Measurements from ENCODE around the gene WASHC2A. TPM values are rescaled to one million over a fixed set of nuclear protein-coding genes. Genes with fewer than 3 reads are reported as not detected.
A peak's percentile ranks its signal among the peaks of the same experiment; 100 is the strongest.
"Not testable (repeated sequence)": the region's sequence is repeated elsewhere in the genome, so short reads cannot be mapped to it uniquely, and the experiment has no call there.

The WASHC2A gene
- total and polyA plus RNA-seq, 7 donors: 19.8 to 40.9 (median 30.6) TPM

- H3K36me3 ChIP-seq; DNase-seq; H3K9me3 ChIP-seq; H3K4me3 ChIP-seq; H3K27ac ChIP-seq; H3K27me3 ChIP-seq; H3K4me1 ChIP-seq; intact Hi-C loops (cut with DNase I): not testable (repeated sequence)
- WGBS, 2 donors: 61 to 65% methylated on average over 6 of the region's 6 CpGs
Measured at GRCh38 chr10:50052778-50053376, 14.9 kb upstream of the WASHC2A start.

DNA sequence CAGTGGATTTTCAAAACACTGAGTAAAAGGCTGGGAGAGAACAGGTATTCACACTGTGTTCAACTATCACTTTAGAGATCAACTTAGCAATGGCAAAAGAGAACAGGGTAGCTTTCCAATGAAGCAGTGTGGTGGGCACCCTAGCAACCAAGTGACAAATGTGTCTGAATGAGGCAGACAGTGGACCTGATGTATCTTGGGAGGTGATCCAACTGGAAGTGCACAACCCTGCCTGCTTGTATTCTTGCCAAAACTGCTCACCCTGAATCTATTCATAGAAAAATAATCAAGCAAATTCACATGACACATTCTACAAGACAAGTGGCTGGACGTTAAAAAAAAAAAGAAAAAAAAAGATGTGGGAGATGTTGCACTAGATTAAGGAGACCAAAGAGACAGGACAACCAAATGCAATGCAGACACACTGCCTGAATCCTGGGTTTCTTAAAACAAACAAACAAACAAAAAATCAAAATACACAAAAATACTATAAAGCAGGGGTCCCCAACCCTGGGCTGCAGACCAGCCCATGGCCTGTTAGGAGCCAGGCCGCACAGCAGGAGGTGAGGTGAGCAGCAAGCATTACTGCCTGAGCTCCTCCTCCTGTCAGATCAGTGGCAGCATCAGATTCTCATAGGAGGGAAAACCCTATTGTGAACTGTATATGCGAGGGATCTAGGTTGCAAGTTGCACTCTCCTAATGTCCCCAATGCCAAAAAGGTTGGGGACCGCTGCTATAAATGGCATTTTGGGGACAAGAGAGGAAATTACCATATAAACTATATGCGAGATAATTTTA lies 12.1 kb upstream of the WASHC2A start:
- H3K27ac ChIP-seq; intact Hi-C loops (cut with DNase I); H3K4me3 ChIP-seq; H3K36me3 ChIP-seq; DNase-seq; H3K9me3 ChIP-seq; H3K27me3 ChIP-seq; H3K4me1 ChIP-seq: not testable (repeated sequence)
- WGBS, 2 donors: 61 to 80% methylated on average over 5 of the region's 5 CpGs

GRCh38 chr10:50056654-50057053 lies 11.1 kb upstream of the WASHC2A start:
- H3K4me3 ChIP-seq; DNase-seq; H3K36me3 ChIP-seq; H3K4me1 ChIP-seq; H3K27ac ChIP-seq; H3K9me3 ChIP-seq; intact Hi-C loops (cut with DNase I); H3K27me3 ChIP-seq: not testable (repeated sequence)
- WGBS, 2 donors: 14 to 72% methylated on average over 8 of the region's 8 CpGs

GRCh38 chr10:50058727-50059126 lies 9.0 kb upstream of the WASHC2A start:
- H3K4me1 ChIP-seq; intact Hi-C loops (cut with DNase I); H3K9me3 ChIP-seq; H3K27me3 ChIP-seq; DNase-seq; H3K4me3 ChIP-seq; H3K27ac ChIP-seq; H3K36me3 ChIP-seq: not testable (repeated sequence)
- WGBS, 2 donors: 18 to 60% methylated on average over 1 of the region's 1 CpG

DNA sequence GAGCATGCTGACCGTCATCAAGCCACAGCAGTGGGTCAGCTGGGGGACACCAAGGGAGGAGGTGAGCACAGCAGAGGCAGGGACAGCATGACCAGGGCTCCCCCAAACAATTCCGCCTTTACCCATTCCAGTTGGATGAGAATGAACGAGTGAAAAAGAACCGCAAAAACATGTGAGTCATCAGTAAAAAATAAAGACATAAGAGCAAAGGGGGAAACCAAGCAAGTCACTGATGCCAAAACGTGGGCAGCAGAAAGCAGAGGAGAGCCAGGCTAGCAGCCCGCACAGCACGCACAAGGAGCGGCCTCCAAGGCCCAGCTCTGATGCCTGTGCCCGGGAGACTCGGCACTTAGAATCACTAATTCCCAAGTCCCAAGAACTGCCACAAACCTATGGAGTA lies 7.8 kb upstream of the WASHC2A start:
- H3K4me1 ChIP-seq; intact Hi-C loops (cut with DNase I); H3K9me3 ChIP-seq; H3K27ac ChIP-seq; H3K27me3 ChIP-seq; H3K4me3 ChIP-seq; H3K36me3 ChIP-seq; DNase-seq: not testable (repeated sequence)
- WGBS, 2 donors: 90 to 94% methylated on average over 10 of the region's 10 CpGs

GRCh38 chr10:50061548-50061947 lies 6.2 kb upstream of the WASHC2A start:
- intact Hi-C loops (cut with DNase I); DNase-seq; H3K4me1 ChIP-seq; H3K27ac ChIP-seq; H3K27me3 ChIP-seq; H3K36me3 ChIP-seq; H3K9me3 ChIP-seq; H3K4me3 ChIP-seq: not testable (repeated sequence)
- 80 to 85% methylated on average over 7 of the region's 7 CpGs for WGBS, 2 donors

DNA sequence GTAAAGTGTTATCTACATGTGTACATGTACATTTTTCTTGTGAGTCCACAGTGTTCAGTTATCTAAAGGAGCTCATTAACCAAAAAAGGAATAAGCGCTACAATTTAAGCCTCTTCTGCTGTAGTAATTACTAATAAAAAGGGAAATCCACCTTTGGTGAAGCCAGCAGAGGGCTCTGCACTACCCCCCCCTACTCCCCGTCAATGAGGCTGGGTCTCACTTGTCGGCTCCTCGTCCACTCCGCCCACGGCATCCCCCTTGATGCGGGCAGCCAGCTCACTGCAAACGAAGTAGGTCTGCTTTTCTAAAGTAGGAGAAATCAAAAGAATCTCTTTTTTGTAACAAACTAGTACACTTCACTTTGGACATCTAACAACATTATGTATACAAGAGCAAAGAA lies 4.7 kb upstream of the WASHC2A start:
- Histone ChIP-seq H3K36me3 (no peaks in the 10 kb centered on the region), H3K27ac (no peak overlapping the region), H3K4me3 (no peak overlapping the region), H3K4me1 (peaks cover 0 to 7% (median 0%) of the 10 kb centered on the region in 4 donors), H3K9me3 (no peaks in the 10 kb centered on the region), H3K27me3 (no peaks in the 10 kb centered on the region)
- intact Hi-C loops (cut with DNase I): no loop called here
- TF ChIP-seq POLR2AphosphoS5 (IDR thresholded peaks at IDR 0.05): no peak
- TF ChIP-seq, protein P1, sequence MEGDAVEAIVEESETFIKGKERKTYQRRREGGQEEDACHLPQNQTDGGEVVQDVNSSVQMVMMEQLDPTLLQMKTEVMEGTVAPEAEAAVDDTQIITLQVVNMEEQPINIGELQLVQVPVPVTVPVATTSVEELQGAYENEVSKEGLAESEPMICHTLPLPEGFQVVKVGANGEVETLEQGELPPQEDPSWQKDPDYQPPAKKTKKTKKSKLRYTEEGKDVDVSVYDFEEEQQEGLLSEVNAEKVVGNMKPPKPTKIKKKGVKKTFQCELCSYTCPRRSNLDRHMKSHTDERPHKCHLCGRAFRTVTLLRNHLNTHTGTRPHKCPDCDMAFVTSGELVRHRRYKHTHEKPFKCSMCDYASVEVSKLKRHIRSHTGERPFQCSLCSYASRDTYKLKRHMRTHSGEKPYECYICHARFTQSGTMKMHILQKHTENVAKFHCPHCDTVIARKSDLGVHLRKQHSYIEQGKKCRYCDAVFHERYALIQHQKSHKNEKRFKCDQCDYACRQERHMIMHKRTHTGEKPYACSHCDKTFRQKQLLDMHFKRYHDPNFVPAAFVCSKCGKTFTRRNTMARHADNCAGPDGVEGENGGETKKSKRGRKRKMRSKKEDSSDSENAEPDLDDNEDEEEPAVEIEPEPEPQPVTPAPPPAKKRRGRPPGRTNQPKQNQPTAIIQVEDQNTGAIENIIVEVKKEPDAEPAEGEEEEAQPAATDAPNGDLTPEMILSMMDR (IDR thresholded peaks at IDR 0.05): no peak
- TF ChIP-seq POLR2A (IDR thresholded peaks at IDR 0.05): no peak
- TF ChIP-seq EP300 (IDR thresholded peaks at IDR 0.05): no peak
- DNase-seq: no peak
- WGBS, 2 donors: 46 to 75% methylated on average over 8 of the region's 8 CpGs

GRCh38 chr10:50068352-50068659 lies 552 bp downstream of the WASHC2A start:
- peak overlapping the region; percentile 66 to 79 (median 77) for H3K27ac ChIP-seq
- DNase-seq; H3K36me3 ChIP-seq; H3K27me3 ChIP-seq; H3K9me3 ChIP-seq; intact Hi-C loops (cut with DNase I): not testable (repeated sequence)
- H3K4me1 ChIP-seq: peaks cover 0 to 11% (median 0%) of the 10 kb centered on the region in 4 donors
- H3K4me3 ChIP-seq: peak overlapping the region; percentile 58 to 89 (median 74)
- 1 to 2% methylated on average over 12 to 13 of the region's 13 CpGs for WGBS, 2 donors

GRCh38 chr10:50075139-50075538 lies 7.4 kb downstream of the WASHC2A start:
- H3K4me3 ChIP-seq; H3K9me3 ChIP-seq; H3K27ac ChIP-seq; H3K4me1 ChIP-seq; DNase-seq; H3K27me3 ChIP-seq; intact Hi-C loops (cut with DNase I): not testable (repeated sequence)
- peaks cover 0 to 15% (median 0%) of the 10 kb centered on the region in 4 donors for H3K36me3 ChIP-seq
- WGBS, 2 donors: 91 to 97% methylated on average over 1 of the region's 2 CpGs

- WGBS, 2 donors: 0 to 60% methylated on average over 1 to 2 of the region's 2 CpGs
- H3K9me3 ChIP-seq; H3K27me3 ChIP-seq; DNase-seq; H3K4me1 ChIP-seq; H3K4me3 ChIP-seq; intact Hi-C loops (cut with DNase I); H3K27ac ChIP-seq: not testable (repeated sequence)
- peaks cover 0 to 15% (median 0%) of the 10 kb centered on the region in 4 donors for H3K36me3 ChIP-seq
Measured at GRCh38 chr10:50075544-50075943, 7.8 kb downstream of the WASHC2A start.

- H3K4me1 ChIP-seq; H3K9me3 ChIP-seq; intact Hi-C loops (cut with DNase I); H3K4me3 ChIP-seq; H3K27ac ChIP-seq; H3K27me3 ChIP-seq; DNase-seq: not testable (repeated sequence)
- WGBS, 2 donors: 95 to 97% methylated on average over 7 of the region's 11 CpGs
- peaks cover 0 to 10% (median 2%) of the 10 kb centered on the region in 4 donors for H3K36me3 ChIP-seq
Measured at GRCh38 chr10:50091304-50091703, 23.6 kb downstream of the WASHC2A start.

- H3K27me3 ChIP-seq; intact Hi-C loops (cut with DNase I); DNase-seq; H3K4me3 ChIP-seq; H3K36me3 ChIP-seq; H3K4me1 ChIP-seq; H3K9me3 ChIP-seq; H3K27ac ChIP-seq: not testable (repeated sequence)
- no CpG with 5 or more reads among the region's 8 CpGs for WGBS, 2 donors
Measured at GRCh38 chr10:50092928-50093327, 25.2 kb downstream of the WASHC2A start.
